Nucleus accumbens (tissue), 56 donors: Measurements from ENCODE around the gene METRN.
"Not testable (repeated sequence)": the region's sequence is repeated elsewhere in the genome, so short reads cannot be mapped to it uniquely, and the experiment has no call there.

Source experiments
- DNase-seq, 56 donors: peaks; one replicate each; lab custom pipeline; 2025; lab: John Stamatoyannopoulos, UW

Gene METRN

GRCh38 chr16:689175-689897, 25.6 kb upstream of the METRN start:
- DNase-seq: no peak

DNA sequence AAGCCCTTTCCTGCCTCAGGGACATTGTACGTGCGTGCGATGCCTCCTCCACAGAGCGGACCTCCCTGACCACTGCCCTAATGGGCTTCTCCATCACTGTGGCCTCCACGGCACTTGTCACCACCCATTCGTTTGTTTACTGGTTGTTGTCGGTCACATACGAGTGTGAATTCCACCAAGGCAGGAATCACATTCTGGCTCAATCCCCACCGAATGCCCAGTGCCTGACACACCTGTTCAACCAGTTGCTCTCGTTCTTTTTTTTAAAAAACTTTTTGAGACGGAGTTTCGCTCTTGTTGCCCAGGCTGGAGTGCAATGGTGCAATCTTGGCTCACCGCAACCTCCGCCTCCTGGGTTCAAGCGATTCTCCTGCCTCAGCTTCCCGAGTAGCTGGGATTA, 23.7 kb upstream of the METRN start:
- DNase-seq: not testable (repeated sequence)

DNA sequence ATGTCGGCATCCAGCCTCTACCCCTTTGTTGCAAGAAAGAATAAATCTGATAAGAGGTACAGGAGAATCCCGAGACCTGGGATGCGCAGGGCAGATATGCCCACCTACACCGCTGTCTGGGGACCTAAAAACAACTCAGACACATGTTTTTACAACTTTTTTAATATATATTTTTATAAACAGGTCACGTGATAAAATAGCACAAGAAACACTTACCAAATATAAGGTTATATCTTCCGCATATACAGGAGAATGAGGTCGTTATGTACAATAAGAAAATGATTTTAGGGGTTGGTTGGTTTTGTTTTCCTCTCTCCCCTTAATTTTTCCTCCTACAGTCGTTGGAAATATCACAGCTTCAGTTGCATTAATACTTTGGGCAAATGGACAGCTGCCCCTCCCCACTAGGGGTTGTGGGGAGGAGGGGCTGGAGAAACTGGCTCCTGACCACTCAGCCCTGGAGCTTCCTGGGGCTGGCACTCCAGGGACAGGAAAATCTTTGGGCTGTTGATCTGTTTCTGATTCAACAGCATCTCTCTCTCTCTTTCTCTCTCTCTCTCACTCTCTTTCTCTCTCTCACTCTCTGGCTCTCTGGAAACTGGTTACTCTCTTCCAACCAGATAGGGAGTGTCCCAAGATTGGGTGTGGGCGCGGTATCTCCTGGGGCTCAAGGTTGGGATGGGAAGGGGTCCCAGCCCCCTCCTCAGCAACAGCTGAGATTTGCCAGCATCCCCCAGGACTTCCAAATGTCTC, 22.4 kb upstream of the METRN start:
- DNase-seq: no peak

GRCh38 chr16:693364-693763, 21.6 kb upstream of the METRN start:
- no peak for DNase-seq

DNA sequence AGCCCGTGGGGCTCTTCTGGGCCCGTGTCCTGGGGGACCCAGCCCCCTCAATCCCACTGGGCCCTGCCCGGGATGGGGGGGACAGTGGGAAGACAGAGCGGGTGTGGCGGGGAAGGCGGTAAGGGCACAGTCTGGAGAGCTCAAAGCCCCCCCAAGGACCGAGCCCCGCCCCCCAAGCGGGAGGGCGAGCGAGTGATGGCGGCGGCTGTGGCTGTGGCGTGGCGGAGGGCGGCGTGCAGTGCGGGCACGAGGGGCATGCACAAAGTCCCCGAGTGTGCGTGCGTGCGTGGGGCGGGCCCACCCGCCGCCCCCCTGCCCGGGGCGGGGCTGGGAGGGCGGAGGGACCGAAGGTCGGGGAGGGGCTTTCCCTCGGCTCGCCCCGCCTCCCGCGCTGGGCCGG, 21.2 kb upstream of the METRN start:
- DNase-seq: no peak

DNA sequence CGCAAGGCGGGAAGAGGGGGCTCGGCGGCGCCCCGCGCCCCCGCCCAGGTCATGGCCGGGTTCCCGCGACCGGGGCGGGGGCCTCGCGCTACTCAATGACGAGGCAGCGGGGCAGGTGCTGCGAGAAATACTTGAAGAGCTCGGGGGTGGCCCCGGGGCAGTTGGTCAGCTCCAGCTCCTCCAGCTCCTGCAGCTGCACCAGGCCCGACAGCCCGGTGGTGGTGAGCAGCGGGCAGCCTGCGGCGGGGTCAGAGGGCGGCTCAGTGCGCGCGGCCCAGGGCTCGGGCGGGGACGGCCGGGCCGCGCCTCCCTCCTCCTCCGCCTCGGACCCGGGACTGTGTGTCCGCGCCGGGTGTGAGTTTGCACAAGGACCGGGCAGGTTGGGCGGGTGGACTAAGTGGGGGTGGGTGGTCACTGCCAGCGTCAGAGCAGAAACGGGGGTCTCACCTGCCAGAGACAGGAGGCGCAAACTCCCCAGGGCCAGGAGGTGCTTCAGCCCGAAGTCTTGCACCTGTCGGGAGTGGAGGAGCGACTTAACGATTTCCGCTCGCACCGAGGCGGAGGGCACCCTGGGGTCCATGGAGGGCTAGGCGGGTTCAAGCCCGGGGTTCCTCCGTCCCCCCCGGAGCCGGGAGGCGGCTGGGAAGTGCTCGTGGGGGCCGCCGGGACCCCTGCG, 20.6 kb upstream of the METRN start:
- no peak for DNase-seq

- no peak for DNase-seq
Observed at GRCh38 chr16:694863-695354, 20.0 kb upstream of the METRN start.

GRCh38 chr16:695355-696089, 19.4 kb upstream of the METRN start:
- peak in 2 of 56 donors; percentile 25 to 32 for DNase-seq

DNA sequence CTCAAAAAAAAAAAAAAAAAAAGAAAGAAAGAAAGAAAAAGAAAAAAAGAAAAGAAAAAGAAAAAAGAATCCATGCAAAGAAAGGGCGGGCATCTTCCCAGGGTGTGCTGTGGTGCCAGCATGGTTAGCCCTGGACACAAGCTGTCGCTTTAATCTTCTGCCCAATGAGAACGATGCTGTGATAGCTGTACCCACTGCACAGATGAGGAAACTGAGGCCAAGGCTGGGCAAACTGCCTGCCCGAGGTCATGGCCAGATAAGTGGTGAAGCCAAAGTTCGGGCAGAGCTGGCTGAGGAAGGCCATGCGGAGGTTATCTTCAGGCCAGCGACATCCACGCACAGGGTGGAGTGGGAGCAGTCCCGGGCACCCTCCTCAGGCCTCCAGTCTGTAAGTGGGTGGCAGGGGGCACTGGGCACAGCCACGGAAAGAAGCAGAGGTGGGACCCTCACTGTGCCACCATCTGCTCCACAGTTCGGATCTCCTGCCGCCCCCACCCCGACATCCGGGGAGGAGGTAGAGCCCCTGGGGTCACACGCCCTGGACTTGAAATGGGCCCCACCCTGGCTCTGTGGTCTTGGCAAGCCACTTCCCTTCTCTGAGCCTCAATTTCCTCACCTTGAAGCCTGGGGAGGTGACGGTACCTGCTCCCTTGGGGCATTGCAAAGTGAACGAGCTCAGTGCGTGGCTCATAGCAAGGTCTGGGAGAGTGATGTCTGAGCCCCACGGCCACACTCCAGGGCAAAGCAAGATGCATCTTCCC, 15.8 kb upstream of the METRN start:
- no peak for DNase-seq

GRCh38 chr16:700684-701584, 14.0 kb upstream of the METRN start:
- peak in 13 of 56 donors; percentile 11 to 69 (median 37) for DNase-seq

DNA sequence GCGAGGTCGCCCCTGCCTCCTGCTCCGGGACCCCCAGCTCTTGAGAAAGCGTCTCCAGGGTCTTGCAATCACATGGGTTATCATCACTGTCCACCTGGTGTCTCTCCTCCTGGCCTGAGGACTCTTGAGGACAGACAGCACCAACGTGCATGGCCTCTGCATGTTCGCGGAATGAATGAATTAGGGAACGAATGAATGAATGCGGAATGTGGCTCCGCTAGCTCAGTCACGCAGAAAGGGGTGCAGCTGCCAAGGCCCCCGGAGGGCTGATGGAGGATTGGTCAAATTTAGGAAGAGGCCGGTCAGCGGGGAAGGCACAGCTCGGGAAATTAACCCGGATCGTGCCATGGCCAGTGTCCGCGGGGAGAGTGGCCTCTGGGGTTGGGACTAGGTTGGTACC, 12.6 kb upstream of the METRN start:
- DNase-seq: no peak

DNA sequence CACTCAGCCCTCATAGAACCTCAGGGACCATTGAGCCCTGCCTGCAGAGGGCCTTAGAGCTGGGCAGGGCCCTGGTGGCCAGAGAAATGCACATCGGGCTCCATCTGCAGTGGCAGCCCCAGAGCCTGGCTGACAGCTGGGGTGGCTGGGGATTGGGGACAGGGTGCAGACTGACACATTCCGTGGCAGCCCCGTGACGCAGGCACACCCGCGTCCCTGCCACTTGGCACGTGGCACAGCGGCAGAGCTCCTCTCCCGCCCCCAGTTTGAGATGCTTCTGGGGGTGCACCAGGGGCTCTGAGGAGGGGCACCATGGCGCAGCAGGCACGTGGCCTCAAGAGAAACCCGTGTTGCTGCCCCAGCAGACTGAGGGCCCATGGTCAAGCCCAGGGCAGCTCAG, 11.5 kb upstream of the METRN start:
- DNase-seq: peak in 32 of 56 donors; percentile 6 to 80 (median 50)

GRCh38 chr16:704047-704446, 10.9 kb upstream of the METRN start:
- no peak for DNase-seq

- peak in 1 of 56 donors; percentile 14 for DNase-seq
Observed at GRCh38 chr16:704552-705380, 10.2 kb upstream of the METRN start.

GRCh38 chr16:705431-706188, 9.3 kb upstream of the METRN start, which contains the start of gene FBXL16:
Gene FBXL16 (minus strand): TSS chr16:705801. CDS start chr16:697405, 8,396 bp downstream.
- peak in 41 of 56 donors; percentile 19 to 85 (median 51) for DNase-seq

DNA sequence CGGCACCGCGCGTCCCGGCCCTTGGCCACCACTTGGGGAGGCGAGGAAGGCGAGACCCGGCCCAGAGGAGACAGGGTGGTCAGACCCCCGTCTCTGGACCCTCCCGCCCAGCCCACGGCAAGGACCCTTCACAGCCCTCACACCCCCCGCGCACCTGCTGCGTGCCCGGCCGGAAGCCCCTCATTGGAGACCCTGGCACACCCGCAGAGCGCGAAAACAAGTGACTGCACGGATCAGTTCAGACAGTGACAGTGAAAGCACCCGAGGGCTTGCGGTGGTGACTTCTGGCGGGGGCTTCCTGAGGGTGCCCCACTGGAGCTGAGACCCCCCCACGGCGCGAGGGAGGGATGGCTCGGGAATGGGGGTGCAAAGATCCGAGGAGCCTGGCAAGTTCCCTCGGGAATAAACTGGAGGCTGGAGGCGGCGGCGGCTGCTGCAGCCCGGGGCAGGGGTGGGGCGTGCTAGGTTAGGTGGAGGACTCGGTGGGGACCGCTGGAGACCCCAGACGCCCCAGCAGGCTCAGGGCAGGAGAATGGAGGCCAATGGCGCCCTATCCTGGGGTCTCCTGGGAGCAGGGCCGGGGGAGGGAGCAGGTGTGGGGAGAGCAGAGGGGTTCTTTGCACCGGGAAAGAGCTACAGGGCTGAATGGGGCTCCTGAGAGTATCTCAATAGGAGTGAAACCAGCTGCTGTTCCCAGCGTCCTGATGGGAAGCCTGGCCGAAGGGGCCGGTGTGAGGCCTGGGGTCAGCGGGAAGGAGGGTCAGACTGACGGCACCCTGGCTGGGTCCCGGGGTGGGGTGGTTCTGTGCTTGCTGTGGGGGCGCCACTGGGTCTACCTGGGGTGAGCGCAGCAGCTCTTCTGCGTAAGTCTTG, 8.5 kb upstream of the METRN start:
- DNase-seq: peak in 9 of 56 donors; percentile 21 to 58 (median 34)
